ENCODE data around the gene WIPF3. TPM values are rescaled to one million over a fixed set of nuclear protein-coding genes. Genes with fewer than 3 reads are reported as not detected.

The WIPF3 gene
- total and polyA plus RNA-seq, 2 experiments from 2014 or later: not detected

GRCh38 chr7:29859524-29860185, 53.3 kb downstream of the WIPF3 start:
- Histone ChIP-seq H3K9me2 (ENCODE audit: insufficient read depth) (no peaks in the 10 kb centered on the region), H3K27me3 (replicated peaks; ENCODE audit: insufficient read depth) (peaks cover 6% of the 10 kb centered on the region), H3K9ac (no peak overlapping the region), H3K9me3 (ENCODE audit: low read depth) (no peaks in the 10 kb centered on the region), H3K4me1 (ENCODE audit: insufficient read depth) (0 out of 2 replicates have a peak, but pooled peaks cover under 1% of the 10 kb centered on the region), H3K4me3 (no peak overlapping the region), H3K27ac (no peak overlapping the region), H3K36me3 (ENCODE audit: low read depth) (no peaks in the 10 kb centered on the region), H2AFZ (no peak overlapping the region), H3K79me2 (ENCODE audit: insufficient read depth) (no peaks in the 10 kb centered on the region), H4K20me1 (ENCODE audit: insufficient read depth) (no peaks in the 10 kb centered on the region), H3F3A (ENCODE audit: insufficient read depth) (no peaks in the 10 kb centered on the region), H3K4me2 (ENCODE audit: unreplicated experiment) (no peak overlapping the region)
- in situ Hi-C loops (cut with MboI): no loop called here
- peak; percentile 30 for DNase-seq
- TF ChIP-seq EZH2phosphoT487 (IDR thresholded peaks at IDR 0.05; ENCODE audit: insufficient read depth, low read depth) (no peak), EZH2 (IDR thresholded peaks at IDR 0.05; ENCODE audit: insufficient read depth, poor library complexity, severe bottlenecking) (no peak)
- WGBS, 2 experiments (ENCODE audit: low coverage in 1 of 2, low lambda C conversion rate in 2 of 2, missing lambda C conversion rate in 2 of 2): 49 to 55% methylated on average over 4 of the region's 4 CpGs

GRCh38 chr7:29860186-29860585, 53.9 kb downstream of the WIPF3 start:
- no peak overlapping the region for H3K9ac ChIP-seq
- in situ Hi-C loops (cut with MboI): no loop called here
- no peak overlapping the region for H2AFZ ChIP-seq
- peaks cover 2% of the 10 kb centered on the region; the same call in 1 of the 2 replicates for H3F3A ChIP-seq (ENCODE audit: insufficient read depth)
- H3K9me2 ChIP-seq (ENCODE audit: insufficient read depth): no peaks in the 10 kb centered on the region
- H4K20me1 ChIP-seq (ENCODE audit: insufficient read depth): no peaks in the 10 kb centered on the region
- H3K4me2 ChIP-seq (ENCODE audit: unreplicated experiment): no peak overlapping the region
- no peaks in the 10 kb centered on the region for H3K9me3 ChIP-seq (ENCODE audit: low read depth)
- no peaks in the 10 kb centered on the region for H3K79me2 ChIP-seq (ENCODE audit: insufficient read depth)
- no peak for TF ChIP-seq EZH2phosphoT487 (IDR thresholded peaks at IDR 0.05; ENCODE audit: insufficient read depth, low read depth)
- no peak for TF ChIP-seq EZH2 (IDR thresholded peaks at IDR 0.05; ENCODE audit: insufficient read depth, poor library complexity, severe bottlenecking)
- no peak overlapping the region for H3K4me3 ChIP-seq
- no peak for DNase-seq
- 0 out of 2 replicates have a peak, but pooled peaks cover 1% of the 10 kb centered on the region for H3K27me3 ChIP-seq (replicated peaks; ENCODE audit: insufficient read depth)
- WGBS, 2 experiments (ENCODE audit: low coverage in 1 of 2, low lambda C conversion rate in 2 of 2, missing lambda C conversion rate in 2 of 2): 83 to 89% methylated on average over 2 of the region's 2 CpGs
- H3K27ac ChIP-seq: no peak overlapping the region
- peaks cover 4% of the 10 kb centered on the region for H3K4me1 ChIP-seq (ENCODE audit: insufficient read depth)
- no peaks in the 10 kb centered on the region for H3K36me3 ChIP-seq (ENCODE audit: low read depth)

GRCh38 chr7:29861884-29862283, 55.6 kb downstream of the WIPF3 start:
- Histone ChIP-seq H3K9me2 (ENCODE audit: insufficient read depth) (no peaks in the 10 kb centered on the region), H3K4me2 (ENCODE audit: unreplicated experiment) (no peak overlapping the region), H4K20me1 (ENCODE audit: insufficient read depth) (no peaks in the 10 kb centered on the region), H3F3A (ENCODE audit: insufficient read depth) (peaks cover 15% of the 10 kb centered on the region), H3K27me3 (replicated peaks; ENCODE audit: insufficient read depth) (no peaks in the 10 kb centered on the region), H3K4me1 (ENCODE audit: insufficient read depth) (peaks cover 18% of the 10 kb centered on the region), H3K4me3 (no peak overlapping the region), H3K9me3 (ENCODE audit: low read depth) (no peaks in the 10 kb centered on the region), H3K79me2 (ENCODE audit: insufficient read depth) (no peaks in the 10 kb centered on the region), H3K27ac (no peak overlapping the region), H3K9ac (no peak overlapping the region), H3K36me3 (ENCODE audit: low read depth) (no peaks in the 10 kb centered on the region), H2AFZ (no peak overlapping the region)
- 81 to 85% methylated on average over 3 of the region's 3 CpGs for WGBS, 2 experiments (ENCODE audit: low coverage in 1 of 2, low lambda C conversion rate in 2 of 2, missing lambda C conversion rate in 2 of 2)
- no peak for TF ChIP-seq EZH2 (IDR thresholded peaks at IDR 0.05; ENCODE audit: insufficient read depth, poor library complexity, severe bottlenecking)
- no peak for TF ChIP-seq EZH2phosphoT487 (IDR thresholded peaks at IDR 0.05; ENCODE audit: insufficient read depth, low read depth)
- in situ Hi-C loops (cut with MboI): no loop called here
- no peak for DNase-seq

GRCh38 chr7:29864656-29865055, 58.3 kb downstream of the WIPF3 start:
- Histone ChIP-seq H3K79me2 (ENCODE audit: insufficient read depth) (no peaks in the 10 kb centered on the region), H3K27me3 (replicated peaks; ENCODE audit: insufficient read depth) (no peaks in the 10 kb centered on the region), H3K4me3 (no peak overlapping the region), H3K4me1 (ENCODE audit: insufficient read depth) (peaks cover 18% of the 10 kb centered on the region), H3K4me2 (ENCODE audit: unreplicated experiment) (no peak overlapping the region), H3K36me3 (ENCODE audit: low read depth) (no peaks in the 10 kb centered on the region), H2AFZ (no peak overlapping the region), H3K9me3 (ENCODE audit: low read depth) (no peaks in the 10 kb centered on the region), H4K20me1 (ENCODE audit: insufficient read depth) (no peaks in the 10 kb centered on the region), H3K9me2 (ENCODE audit: insufficient read depth) (no peaks in the 10 kb centered on the region), H3K27ac (no peak overlapping the region), H3K9ac (no peak overlapping the region), H3F3A (ENCODE audit: insufficient read depth) (peaks cover 15% of the 10 kb centered on the region)
- WGBS, 2 experiments (ENCODE audit: low coverage in 1 of 2, low lambda C conversion rate in 2 of 2, missing lambda C conversion rate in 2 of 2): 69 to 75% methylated on average over 2 of the region's 2 CpGs
- in situ Hi-C loops (cut with MboI): no loop called here
- DNase-seq: no peak
- TF ChIP-seq EZH2phosphoT487 (IDR thresholded peaks at IDR 0.05; ENCODE audit: insufficient read depth, low read depth): no peak
- TF ChIP-seq EZH2 (IDR thresholded peaks at IDR 0.05; ENCODE audit: insufficient read depth, poor library complexity, severe bottlenecking): no peak

All from GM23248 (cell line).